ENCODE data around the gene NDUFS1.

DNA sequence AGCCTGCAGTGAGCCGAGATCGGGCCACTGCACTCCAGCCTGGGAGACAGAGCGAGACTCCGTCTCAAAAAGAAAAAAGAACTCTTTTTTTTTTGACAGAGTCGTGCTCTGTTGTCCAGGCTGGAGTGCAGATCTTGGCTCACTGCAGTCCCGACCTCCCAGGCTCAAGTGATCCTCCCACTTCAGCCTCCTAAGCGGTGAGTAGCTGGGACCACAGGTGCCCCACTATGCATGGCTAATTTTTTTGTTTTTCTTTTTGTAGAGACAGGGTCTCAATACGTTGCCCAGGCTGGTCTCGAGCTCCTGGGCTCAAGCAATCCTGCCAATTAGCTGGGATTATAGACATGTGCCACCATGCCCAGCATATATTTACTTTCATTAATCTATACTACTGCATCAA, 60.8 kb downstream of the NDUFS1 start:
- TF ChIP-seq, protein P1, sequence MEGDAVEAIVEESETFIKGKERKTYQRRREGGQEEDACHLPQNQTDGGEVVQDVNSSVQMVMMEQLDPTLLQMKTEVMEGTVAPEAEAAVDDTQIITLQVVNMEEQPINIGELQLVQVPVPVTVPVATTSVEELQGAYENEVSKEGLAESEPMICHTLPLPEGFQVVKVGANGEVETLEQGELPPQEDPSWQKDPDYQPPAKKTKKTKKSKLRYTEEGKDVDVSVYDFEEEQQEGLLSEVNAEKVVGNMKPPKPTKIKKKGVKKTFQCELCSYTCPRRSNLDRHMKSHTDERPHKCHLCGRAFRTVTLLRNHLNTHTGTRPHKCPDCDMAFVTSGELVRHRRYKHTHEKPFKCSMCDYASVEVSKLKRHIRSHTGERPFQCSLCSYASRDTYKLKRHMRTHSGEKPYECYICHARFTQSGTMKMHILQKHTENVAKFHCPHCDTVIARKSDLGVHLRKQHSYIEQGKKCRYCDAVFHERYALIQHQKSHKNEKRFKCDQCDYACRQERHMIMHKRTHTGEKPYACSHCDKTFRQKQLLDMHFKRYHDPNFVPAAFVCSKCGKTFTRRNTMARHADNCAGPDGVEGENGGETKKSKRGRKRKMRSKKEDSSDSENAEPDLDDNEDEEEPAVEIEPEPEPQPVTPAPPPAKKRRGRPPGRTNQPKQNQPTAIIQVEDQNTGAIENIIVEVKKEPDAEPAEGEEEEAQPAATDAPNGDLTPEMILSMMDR (conservative IDR thresholded peaks at IDR 0.05; ENCODE audit: low read depth, low read length), result no peak
- TF ChIP-seq MAFK (IDR thresholded peaks at IDR 0.05; ENCODE audit: low read depth, low read length), result no peak
- TF ChIP-seq CEBPB (IDR thresholded peaks at IDR 0.05; ENCODE audit: low read depth, low read length), result no peak
- TF ChIP-seq RFX5 (IDR thresholded peaks at IDR 0.05; ENCODE audit: low read depth, low read length), result no peak
- no peak for TF ChIP-seq RCOR1 (IDR thresholded peaks at IDR 0.05; ENCODE audit: insufficient replicate concordance, low read length)
- TF ChIP-seq POLR2A (IDR thresholded peaks at IDR 0.05; ENCODE audit: low read depth, low read length), result no peak
- TF ChIP-seq, protein P2, sequence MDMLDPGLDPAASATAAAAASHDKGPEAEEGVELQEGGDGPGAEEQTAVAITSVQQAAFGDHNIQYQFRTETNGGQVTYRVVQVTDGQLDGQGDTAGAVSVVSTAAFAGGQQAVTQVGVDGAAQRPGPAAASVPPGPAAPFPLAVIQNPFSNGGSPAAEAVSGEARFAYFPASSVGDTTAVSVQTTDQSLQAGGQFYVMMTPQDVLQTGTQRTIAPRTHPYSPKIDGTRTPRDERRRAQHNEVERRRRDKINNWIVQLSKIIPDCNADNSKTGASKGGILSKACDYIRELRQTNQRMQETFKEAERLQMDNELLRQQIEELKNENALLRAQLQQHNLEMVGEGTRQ (IDR thresholded peaks at IDR 0.05; ENCODE audit: low read depth, low read length), result no peak
- no peak for TF ChIP-seq FOS (IDR thresholded peaks at IDR 0.05; ENCODE audit: low read depth, low read length)
- no peak for TF ChIP-seq RAD21 (IDR thresholded peaks at IDR 0.05; ENCODE audit: low read length)
- TF ChIP-seq MAZ (IDR thresholded peaks at IDR 0.05; ENCODE audit: borderline replicate concordance, low read depth, low read length), result no peak
- TF ChIP-seq BHLHE40 (IDR thresholded peaks at IDR 0.05; ENCODE audit: low read depth, low read length), result no peak
- TF ChIP-seq SMC3 (IDR thresholded peaks at IDR 0.05; ENCODE audit: low read depth, low read length), result no peak
- no peak for TF ChIP-seq MXI1 (IDR thresholded peaks at IDR 0.05; ENCODE audit: borderline replicate concordance, low read depth, low read length)
- TF ChIP-seq, protein P3, sequence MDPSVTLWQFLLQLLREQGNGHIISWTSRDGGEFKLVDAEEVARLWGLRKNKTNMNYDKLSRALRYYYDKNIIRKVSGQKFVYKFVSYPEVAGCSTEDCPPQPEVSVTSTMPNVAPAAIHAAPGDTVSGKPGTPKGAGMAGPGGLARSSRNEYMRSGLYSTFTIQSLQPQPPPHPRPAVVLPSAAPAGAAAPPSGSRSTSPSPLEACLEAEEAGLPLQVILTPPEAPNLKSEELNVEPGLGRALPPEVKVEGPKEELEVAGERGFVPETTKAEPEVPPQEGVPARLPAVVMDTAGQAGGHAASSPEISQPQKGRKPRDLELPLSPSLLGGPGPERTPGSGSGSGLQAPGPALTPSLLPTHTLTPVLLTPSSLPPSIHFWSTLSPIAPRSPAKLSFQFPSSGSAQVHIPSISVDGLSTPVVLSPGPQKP (IDR thresholded peaks at IDR 0.05; ENCODE audit: borderline replicate concordance, low read depth, low read length), result no peak

All from IMR-90 (cell line).